ENCODE data around the gene COX20. TPM values are rescaled to one million over a fixed set of nuclear protein-coding genes. Genes with fewer than 3 reads are reported as not detected.

The COX20 gene
- total RNA-seq, 1 donor = 9.7 TPM

DNA sequence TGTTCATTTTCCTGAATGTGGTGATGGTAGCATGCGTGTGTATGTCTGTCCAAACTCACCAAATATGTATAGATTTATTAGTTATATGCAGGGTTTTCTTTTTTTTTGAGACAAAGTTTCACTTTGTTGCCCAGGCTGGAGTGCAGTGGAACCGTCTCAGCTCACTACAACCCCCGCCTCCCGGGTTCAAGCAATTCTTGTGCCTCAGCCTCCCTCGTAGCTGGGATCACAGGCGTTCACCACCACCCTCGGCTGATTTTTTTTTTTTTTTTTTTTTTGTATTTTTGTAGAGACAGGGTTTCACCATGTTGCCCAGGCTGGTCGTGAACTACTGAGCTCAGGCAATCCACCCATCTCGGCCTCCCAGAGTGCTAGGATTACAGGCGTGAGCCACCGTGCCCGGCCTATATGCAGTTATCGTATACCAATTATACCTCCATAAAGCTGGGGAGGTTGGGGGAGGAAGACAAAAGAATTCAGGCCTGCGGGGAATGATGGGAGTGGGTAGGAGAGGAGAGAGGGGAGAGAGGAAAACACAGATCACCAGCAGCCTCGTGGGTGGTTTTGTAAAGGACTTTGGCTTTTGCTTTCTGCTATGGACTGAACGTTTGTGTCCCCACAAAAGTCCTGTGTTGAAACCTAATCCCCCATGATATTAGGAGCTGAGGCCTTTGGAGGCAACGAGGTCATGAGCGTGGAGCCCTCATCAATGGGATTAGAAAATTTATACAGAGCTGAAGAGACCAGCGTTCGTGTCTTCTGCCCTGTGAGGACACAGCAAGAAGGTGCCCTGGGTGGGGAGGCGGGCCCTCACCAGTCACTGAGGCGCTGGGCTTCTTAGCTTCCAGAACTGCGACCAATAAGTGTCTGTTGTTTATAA is 33.3 kb downstream of the COX20 start:
- no peak for DNase-seq (ENCODE audit: low read depth in 2 of 3, low spot score in 2 of 3)

DNA sequence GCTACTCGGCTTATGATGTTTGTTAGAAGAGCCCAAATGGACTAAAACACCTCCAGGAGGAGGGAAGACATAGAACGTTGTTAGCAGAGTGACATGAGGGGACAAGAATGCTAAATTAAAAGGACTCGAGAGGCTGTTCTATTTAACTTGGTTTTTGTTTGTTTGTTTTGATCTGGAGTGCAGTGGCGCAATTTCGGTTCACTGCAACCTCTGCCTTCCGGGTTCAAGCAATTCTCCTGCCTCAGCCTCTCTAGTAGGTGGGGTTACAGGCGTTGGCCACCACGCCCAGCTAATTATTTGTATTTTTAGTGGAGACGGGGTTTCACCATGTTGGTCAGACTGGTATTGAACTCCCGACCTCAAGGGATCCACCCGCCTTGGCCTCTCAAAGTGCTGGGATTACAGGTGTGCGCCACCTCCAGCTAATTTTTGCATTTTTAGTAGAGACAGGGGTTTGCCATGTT is 33.9 kb downstream of the COX20 start:
- DNase-seq (ENCODE audit: low read depth in 2 of 3, low spot score in 2 of 3) = no peak

DNA sequence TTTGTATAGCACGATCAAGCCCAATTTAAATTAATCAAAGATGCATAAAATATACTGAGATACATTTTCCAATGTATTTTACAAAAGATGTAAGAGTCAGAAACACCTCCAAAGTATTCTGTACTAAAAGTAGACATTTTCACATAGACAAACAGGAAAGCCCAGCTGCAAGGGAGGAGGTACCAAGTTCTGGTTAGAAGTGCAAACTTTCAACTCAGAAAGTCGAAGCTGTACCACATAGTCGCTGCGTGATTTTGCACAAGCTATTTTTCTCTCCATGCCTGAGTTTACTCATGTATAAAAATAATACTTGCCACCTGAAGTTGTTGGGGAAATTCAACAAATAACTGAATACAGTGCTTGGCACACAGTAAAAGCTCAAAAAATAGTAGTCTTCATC is 34.5 kb downstream of the COX20 start:
- no peak for DNase-seq (ENCODE audit: low read depth in 2 of 3, low spot score in 2 of 3)

DNA sequence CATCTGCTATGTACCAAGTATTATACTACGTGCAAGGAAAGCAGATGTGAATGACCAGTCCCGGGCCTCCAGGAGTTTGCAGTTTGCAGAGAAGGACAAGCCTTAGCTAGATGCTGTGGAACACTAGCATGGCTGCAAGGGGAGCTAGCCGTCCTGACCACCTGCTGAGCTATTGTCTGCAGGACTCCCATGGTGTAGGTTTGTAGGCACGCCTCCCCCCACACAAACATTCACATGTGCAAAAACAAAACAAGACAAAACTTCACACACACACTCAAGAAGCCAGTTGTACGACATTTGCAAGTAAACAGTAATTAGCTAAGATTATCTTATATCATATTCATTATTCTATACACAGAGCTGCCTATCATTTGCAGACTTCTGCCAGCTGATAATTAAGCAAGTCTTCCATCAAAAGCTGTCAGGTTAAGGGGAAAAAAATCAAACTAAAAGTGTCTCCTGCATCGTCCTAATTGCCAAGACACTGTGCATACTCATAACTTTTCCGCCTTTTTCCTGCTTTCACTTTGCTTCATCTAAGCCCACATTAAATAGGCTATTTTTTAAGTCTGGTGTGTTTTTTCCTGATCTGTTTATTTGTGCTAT is 39.6 kb downstream of the COX20 start:
- DNase-seq (ENCODE audit: low read depth in 2 of 3, low spot score in 2 of 3) = no peak

DNA sequence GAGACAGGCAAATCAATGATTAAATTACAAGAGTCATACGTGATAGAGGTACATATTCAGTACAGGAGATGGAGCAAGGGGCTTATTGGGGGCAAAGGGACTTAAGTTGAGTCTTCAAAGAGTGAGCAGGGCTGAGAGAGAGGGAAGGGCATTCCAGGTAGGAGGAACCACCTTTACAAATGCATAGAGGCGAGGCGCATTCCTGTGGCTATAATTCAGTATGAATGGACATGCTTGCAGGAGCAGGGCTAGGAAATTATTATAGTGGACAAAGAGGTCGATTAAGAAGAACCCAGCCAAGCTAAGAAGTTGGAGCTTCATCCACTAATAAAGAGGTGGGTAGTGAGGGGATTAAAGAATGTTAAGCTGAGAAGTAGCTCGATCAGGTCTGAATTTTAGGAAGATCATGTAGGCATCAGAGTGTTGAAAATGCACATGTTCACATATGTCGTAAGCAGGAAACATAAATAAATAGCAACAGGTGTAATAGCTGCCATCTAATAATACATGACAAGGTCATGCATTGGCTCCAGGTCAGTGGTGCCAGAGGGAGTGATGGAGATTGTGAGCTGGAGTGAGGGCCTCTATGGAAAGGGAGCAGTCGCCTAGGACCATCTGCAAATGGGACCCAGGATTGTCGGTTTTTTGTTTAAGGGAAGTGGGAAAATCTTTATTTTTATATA is 40.9 kb downstream of the COX20 start:
- DNase-seq (ENCODE audit: low read depth in 2 of 3, low spot score in 2 of 3) = no peak

DNA sequence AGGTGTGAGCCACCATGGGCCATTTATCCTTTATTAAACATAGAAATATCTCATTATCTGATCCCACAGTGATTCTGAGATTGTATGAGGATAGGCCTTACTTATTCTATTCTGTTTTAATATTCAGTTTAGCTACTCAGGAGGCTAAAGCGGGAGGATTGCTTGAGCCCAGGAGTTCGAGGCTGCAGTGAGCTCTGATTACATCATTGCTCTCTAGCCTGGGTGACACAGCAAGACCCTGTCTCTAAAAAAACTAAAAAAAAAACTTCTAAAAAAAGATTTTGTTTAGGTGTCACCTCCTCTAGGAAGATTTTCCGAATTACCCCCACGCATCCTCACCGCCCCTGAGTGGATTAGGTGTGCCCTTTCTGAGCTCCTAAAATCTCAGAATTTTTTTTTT is 43.2 kb downstream of the COX20 start:
- DNase-seq (ENCODE audit: low read depth in 2 of 3, low spot score in 2 of 3) = no peak

DNA sequence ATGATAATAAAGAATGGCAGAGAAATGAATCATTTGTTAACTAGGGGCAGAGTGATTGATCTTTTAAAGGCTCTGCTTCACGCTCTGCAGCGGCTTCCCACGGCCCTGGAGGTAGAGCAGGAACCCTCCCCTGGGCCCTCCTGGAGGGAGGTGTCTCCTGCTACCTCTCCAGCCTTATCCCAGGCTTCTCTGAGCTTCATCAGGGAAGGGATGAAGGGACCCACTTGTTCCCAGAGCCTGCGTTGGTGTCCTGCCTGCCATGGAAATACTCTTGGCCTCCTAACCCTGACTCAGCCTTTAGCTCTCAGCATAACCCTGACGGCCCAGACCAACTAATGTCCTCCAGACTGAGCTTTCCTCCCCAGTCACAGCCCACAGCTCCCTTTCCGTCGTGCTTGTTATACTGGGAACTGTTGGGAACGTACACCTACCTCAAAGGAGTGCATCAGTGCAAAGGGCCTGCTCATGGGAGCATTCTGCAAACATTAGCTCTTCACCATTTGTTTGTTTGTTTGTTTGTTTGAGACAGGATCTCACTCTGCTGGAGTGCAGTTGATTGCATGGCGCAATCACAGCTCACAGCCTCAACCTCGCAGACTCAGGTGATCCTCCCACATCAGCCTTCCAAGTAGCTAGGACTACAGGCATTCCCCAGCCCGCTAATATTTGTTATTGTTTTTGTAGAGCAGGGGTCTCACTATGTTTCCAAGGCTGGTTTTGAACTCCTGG is 46.3 kb downstream of the COX20 start:
- no peak for DNase-seq (ENCODE audit: low read depth in 2 of 3, low spot score in 2 of 3)

DNA sequence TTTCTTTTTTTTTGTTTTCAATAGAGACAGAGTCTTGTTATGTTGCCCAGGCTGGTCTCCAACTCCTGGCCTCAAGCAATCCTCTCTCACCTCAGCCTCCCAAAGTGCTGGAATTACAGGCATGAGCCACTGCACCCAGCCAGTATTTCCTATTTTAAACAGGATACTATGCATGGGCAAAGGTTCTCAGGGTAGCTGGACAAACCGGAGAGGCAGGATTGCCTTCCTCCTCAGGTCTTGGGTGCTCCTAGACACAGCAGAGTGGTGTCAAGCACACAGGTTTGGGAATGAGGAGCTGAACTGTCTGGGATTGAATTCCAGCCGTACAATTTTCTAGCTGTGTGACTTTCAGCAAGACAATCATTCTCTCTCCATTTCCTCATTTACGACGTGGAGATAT is 51.8 kb downstream of the COX20 start:
- no peak for DNase-seq (ENCODE audit: low read depth in 2 of 3, low spot score in 2 of 3)

DNA sequence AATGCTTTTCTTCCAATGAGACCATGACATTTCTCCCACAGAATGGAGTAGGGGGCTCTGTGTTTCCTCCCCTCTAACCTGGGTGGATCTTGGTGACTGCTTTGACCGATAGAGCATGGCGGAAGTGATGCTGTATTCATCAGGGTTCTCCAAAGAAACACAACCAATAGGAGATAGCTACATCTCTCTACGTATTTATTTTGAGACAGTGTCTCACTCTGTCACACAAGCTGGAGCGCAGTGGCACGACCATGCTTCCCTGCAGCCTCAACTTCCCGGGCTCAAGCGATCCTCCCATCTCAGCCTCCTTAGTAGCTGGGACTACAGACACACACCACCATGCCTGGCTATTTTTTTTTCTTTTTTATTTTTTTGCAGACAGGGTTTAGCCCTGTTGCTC is 58.4 kb downstream of the COX20 start:
- no peak for DNase-seq (ENCODE audit: low read depth in 2 of 3, low spot score in 2 of 3)

Other genes starting within 250 kb of the COX20 start
- 17.2 TPM for gene DESI2, start 182.5 kb upstream of the COX20 start, total RNA-seq
- 132 TPM for gene HNRNPU, start 28.9 kb downstream of the COX20 start, total RNA-seq

Measured in hematopoietic multipotent progenitor cell (in vitro differentiated cells).